ENCODE results near the gene PGAM2.

GRCh38 chr7:44093102-44093641 is 27.8 kb upstream of the PGAM2 start:
- TF ChIP-seq CTCF (IDR thresholded peaks at IDR 0.05) (no peak), POLR2AphosphoS5 (IDR thresholded peaks at IDR 0.05) (no peak)

Measured in breast epithelium (tissue), 3 donors.